Gastroesophageal sphincter (tissue), 2 donors: ENCODE measurements around the gene RPL19.

Source experiments
- POLR2A ChIP-seq, 2 donors: fragments of 450-650 bp; IDR thresholded peaks; one replicate each; pipeline ENCODE4 v1.6.1; 2017; ENCODE audit warnings: antibody characterized with exemption in 2 of 2, mild to moderate bottlenecking in 2 of 2, moderate library complexity in 1 of 2
- POLR2AphosphoS5 ChIP-seq: sonication (generic); formaldehyde crosslinking; IDR thresholded peaks from one replicate; pipeline ENCODE4 v1.6.1; 2017; ENCODE audit warnings: antibody characterized with exemption

DNA sequence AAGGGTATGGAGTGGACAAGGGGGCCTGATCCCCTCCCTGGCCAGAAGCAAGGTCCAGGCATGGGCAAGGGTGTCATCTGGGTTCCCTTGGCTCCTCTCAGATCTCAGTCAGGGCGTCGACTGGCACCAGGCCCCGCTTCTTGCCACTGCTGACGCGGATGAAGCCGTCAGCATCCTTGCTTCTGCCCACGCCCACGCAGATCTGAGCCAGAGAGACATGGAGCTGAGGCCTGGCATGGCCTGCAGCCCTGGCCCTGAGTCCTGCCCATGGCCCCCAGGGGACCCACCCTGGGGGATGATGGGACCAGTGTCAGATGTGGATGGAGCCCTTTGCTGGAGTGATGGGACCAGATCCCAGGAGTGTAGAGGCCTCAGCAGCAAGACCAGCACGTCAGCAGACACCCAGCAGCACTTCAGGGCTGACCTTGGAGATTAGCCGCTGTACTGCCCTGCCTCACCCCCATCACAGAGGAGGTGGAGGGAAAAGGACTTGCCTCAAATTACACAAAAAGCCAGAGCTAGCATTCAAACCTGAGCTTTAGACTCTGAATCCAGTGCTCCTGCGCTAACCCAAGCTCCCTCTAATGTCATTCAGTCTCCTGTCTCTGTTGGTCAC is 12.2 kb downstream of the RPL19 start:
- TF ChIP-seq POLR2AphosphoS5 (no peak), POLR2A (IDR thresholded peaks at IDR 0.05) (no peak)
